ENCODE results near the gene OR1J1.

- no peak for TF ChIP-seq CTCF (IDR thresholded peaks at IDR 0.05)
- TF ChIP-seq POLR2AphosphoS5 (IDR thresholded peaks at IDR 0.05; ENCODE audit: low read depth, low read length), result no peak
- no peak for TF ChIP-seq SIN3A (IDR thresholded peaks at IDR 0.05; ENCODE audit: borderline replicate concordance, insufficient read depth, low read depth, low read length)
Measured at GRCh38 chr9:122475717-122476116, 2.0 kb downstream of the OR1J1 start.
